Measurements from ENCODE around the gene IPO4.

DNA sequence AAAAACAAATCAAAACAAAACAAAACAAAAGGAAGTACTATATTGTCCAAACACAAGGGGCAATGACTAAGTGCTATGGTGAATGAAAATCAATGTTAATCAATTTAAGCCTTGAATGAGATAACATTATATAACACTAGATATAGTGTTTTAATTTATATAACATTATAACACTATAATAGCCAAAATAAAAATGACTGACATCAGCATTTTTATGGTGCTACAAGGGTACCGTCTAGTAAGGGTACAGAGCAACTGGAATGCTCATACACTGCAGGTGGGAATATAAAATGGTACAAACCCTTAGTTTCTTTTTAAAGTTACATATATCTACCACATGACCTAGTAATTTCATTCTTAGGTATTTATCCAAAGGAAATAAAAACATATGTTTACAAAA lies 37.9 kb upstream of the IPO4 start:
- TF ChIP-seq POLR2A (IDR thresholded peaks at IDR 0.05) = no peak
- TF ChIP-seq, protein P1, sequence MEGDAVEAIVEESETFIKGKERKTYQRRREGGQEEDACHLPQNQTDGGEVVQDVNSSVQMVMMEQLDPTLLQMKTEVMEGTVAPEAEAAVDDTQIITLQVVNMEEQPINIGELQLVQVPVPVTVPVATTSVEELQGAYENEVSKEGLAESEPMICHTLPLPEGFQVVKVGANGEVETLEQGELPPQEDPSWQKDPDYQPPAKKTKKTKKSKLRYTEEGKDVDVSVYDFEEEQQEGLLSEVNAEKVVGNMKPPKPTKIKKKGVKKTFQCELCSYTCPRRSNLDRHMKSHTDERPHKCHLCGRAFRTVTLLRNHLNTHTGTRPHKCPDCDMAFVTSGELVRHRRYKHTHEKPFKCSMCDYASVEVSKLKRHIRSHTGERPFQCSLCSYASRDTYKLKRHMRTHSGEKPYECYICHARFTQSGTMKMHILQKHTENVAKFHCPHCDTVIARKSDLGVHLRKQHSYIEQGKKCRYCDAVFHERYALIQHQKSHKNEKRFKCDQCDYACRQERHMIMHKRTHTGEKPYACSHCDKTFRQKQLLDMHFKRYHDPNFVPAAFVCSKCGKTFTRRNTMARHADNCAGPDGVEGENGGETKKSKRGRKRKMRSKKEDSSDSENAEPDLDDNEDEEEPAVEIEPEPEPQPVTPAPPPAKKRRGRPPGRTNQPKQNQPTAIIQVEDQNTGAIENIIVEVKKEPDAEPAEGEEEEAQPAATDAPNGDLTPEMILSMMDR (IDR thresholded peaks at IDR 0.05) = no peak
- TF ChIP-seq EP300 (IDR thresholded peaks at IDR 0.05) = no peak
- TF ChIP-seq POLR2AphosphoS5 (IDR thresholded peaks at IDR 0.05) = no peak

All from suprapubic skin (tissue), 4 donors.